H1 (cell line): Measurements from ENCODE around the gene SNRNP40. TPM values are rescaled to one million over a fixed set of nuclear protein-coding genes. Genes with fewer than 3 reads are reported as not detected.

Experiments
- BCL11A ChIP-seq, 2 experiments: IDR thresholded peaks; one replicate each; pipeline ENCODE4 v1.6.1; 2011; ENCODE audit warnings: low read depth in 2 of 2, low read length in 2 of 2, mild to moderate bottlenecking in 2 of 2
- CHD7 ChIP-seq: fragments of 300-600 bp; sonication (generic); IDR thresholded peaks from 2 replicates; pipeline ENCODE4 v1.7.1; 2012; ENCODE audit warnings: low read length, moderate library complexity, mild to moderate bottlenecking, inconsistent platforms; ENCODE audit not compliant: insufficient replicate concordance
- RAD21 ChIP-seq, 2 experiments: IDR thresholded peaks in 1 of 2; conservative IDR thresholded peaks in 1 of 2; 2 replicates each; pipeline ENCODE4 v1.6.1; 2011; ENCODE audit warnings: low read depth in 2 of 2, low read length in 2 of 2, improper control_type of control experiment in 1 of 2, inconsistent platforms in 1 of 2, mild to moderate bottlenecking in 1 of 2, moderate library complexity in 1 of 2
- RNF2 ChIP-seq: fragments of 200-900, 300-1000 bp; sonication (generic); IDR thresholded peaks from 2 replicates; pipeline ENCODE4 v1.7.1; 2016; ENCODE audit warnings: borderline replicate concordance, low read depth, mild to moderate bottlenecking, antibody characterized with exemption, low read length; ENCODE audit not compliant: poor library complexity, severe bottlenecking; ENCODE audit errors: missing control alignments
- SP2 ChIP-seq: IDR thresholded peaks from 2 replicates; pipeline ENCODE4 v1.6.1; 2012; ENCODE audit warnings: mild to moderate bottlenecking, low read length, inconsistent platforms
- polyA plus RNA-seq, 7 experiments: library from polyadenylated mRNA; depleted of rRNA in 3 of 7; stranded (reverse) in 5 of 7; unstranded in 2 of 7; fragments of >200 nt in 5 of 7; fragments of 200-250 nt in 2 of 7; gene quantifications; 1 replicate in 5 of 7; 2 replicates in 1 of 7; 4 replicates in 1 of 7; pipeline versions ENCODE4 v1.2.1 to v1.2.3, GENCODE V29; 2011 to 2013; ENCODE audit warnings: missing spikeins in 2 of 7, mixed read lengths in 2 of 7
- total RNA-seq: library from RNA; stranded (reverse); fragmentation: NEBNext Ultra II Directional; extraction: Animal tissue kit (Norgen Biotek cat#: 25700); gene quantifications from 2 replicates; pipeline ENCODE4 v1.2.1, GENCODE V29; 2021

The SNRNP40 gene
- total and polyA plus RNA-seq, 2 of the 8 experiments (the other 6 are each of a cell fraction or from before 2014, with no cell fraction given) = 97.4 to 113 TPM

DNA sequence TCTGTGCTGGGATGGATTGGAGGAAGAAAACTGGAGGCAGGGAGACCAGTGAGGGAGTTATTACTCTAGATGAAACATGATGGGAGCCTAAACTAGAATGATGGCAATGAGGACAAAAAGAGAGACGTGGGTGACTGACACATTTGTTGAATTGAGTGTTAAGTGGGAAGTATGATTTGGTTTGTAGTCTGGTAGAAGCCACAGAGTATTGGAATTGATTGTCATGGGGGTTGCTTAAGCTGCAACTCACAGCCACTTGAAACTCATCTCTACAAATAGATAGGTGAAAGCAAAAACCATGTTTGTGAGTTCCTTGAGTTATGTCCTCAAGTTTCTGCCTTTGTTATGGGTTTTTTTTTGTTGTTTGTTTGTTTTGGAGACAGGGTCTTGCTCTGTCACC, 47.9 kb upstream of the SNRNP40 start (continued):
- TF ChIP-seq CHD7 = no peak
- TF ChIP-seq BCL11A (IDR thresholded peaks at IDR 0.05; ENCODE audit: low read depth in 2 of 2, low read length in 2 of 2) = no peak
- no peak for TF ChIP-seq SP2
- no peak for TF ChIP-seq RNF2
- no peak for TF ChIP-seq RAD21 (IDR thresholded peaks at IDR 0.05 in 1 of 2, conservative IDR thresholded peaks at IDR 0.05 in 1 of 2; ENCODE audit: low read depth in 2 of 2, low read length in 2 of 2)
